Measurements from ENCODE around the gene PRR5L. TPM values are rescaled to one million over a fixed set of nuclear protein-coding genes. Genes with fewer than 3 reads are reported as not detected.

PRR5L gene
- total RNA-seq, 2 donors from 2014 or later, result 6.4 to 12.2 TPM

DNA sequence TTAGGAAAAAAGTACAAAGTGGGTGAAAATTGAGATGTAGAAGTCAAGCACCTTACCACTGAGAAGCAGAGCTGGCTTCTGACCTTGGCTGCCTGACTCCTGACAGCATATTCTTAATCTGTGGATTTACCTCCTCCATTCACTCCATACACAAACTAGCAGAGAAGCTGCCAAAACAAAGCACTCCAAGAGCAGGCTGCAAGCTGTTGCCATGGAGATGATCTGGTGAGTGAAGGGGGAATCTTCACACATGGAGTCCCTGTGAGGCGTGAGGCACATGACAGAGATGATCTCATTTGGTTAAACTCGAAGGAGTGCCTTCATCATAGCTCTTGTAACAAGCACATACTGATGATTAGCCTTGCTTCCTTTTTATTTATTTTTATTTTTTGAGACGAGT lies 23.0 kb upstream of the PRR5L start:
- intact Hi-C loops (cut with DNase I), result no loop called here
- DNase-seq (ENCODE audit: low spot score), result no peak

DNA sequence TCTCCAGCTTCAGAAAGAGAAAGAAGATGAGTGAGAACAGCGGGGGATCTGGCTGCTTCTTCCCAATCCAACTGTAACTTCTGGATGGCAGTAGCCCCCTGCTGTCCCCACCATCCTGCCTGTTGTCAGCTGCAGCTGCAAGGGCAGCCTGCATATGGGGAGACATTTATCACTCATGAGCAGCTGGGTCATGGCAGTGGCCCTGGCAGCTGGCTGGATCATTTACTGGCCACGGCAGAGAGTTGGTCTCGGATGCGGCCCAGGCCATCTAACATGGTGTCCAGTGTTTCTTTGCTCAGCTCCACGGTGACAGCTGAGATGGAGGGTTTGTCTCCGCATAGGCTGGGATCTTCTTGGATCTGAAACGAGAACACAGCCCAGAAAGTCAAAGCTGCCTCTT lies 21.7 kb upstream of the PRR5L start:
- intact Hi-C loops (cut with DNase I), result no loop called here
- DNase-seq (ENCODE audit: low spot score), result no peak

GRCh38 chr11:36278531-36279282 lies 17.4 kb upstream of the PRR5L start:
- intact Hi-C loops (cut with DNase I), result no loop called here
- DNase-seq (ENCODE audit: low spot score), result no peak

GRCh38 chr11:36280531-36280930 lies 15.6 kb upstream of the PRR5L start:
- DNase-seq (ENCODE audit: low spot score), result no peak
- intact Hi-C loops (cut with DNase I), result no loop called here

DNA sequence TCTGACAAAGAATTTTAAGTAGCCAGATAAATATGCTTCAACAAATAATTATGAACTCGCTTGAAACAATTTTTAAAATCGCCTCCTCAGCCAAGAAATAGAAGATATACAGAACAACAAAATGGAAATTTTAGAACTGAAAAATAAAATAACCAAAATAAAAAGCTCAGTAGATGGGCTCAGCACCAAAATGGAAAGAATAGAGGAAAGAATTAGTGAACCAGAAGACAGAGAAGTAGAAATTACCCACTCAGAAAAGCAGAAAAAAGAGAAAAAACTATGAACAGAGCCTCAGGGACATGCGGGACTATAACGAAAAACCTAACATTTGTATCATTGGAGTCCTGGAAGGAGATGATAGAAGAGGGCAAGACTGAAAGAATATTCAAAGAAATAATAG lies 14.2 kb upstream of the PRR5L start:
- intact Hi-C loops (cut with DNase I), result no loop called here
- no peak for DNase-seq (ENCODE audit: low spot score)

- no peak for DNase-seq (ENCODE audit: low spot score)
- intact Hi-C loops (cut with DNase I), result no loop called here
These were observed 13.2 kb upstream of the PRR5L start for GRCh38 chr11:36282926-36283325.

DNA sequence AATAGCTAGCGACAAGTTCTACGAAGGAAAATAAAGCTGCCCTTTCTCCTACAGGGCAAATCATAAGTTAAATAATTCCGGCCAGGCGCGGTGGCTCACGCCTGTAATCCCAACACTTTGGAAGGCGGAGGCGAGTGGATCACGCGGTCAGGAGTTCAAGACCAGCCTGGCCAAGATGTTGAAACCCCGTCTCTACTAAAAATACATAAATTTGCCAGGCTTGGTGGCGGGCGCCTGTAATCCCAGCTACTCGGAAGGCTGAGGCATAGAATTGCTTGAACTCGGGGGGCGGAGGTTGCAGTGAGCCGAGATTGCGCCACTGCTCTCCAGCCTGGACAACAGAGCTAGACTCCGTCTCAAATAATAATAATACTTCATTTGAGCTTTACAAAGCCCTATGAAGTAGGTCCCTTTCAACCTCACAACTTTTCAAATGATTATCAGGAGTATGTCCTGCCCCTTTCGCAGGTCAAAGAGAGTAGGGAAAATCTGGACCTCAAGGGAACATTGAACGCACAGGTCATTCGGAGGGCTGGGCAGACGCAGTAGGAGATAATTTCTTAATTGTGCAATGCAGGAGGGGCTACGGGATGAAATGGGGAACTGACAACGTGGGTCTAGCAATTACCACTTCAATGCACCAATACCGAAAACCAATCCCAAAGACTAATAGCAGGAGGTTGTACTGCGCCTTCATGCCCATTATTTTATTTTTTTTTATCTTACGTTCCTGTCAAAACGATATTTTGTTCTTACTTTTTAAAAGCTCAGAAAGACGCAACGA lies 7.5 kb upstream of the PRR5L start:
- no peak for DNase-seq (ENCODE audit: low spot score)
- intact Hi-C loops (cut with DNase I), result loop anchor here in 1 of 2 donors (5.0 kb wide), 1 partner anchor 204 kb away; no protein-coding TSS in a partner anchor

DNA sequence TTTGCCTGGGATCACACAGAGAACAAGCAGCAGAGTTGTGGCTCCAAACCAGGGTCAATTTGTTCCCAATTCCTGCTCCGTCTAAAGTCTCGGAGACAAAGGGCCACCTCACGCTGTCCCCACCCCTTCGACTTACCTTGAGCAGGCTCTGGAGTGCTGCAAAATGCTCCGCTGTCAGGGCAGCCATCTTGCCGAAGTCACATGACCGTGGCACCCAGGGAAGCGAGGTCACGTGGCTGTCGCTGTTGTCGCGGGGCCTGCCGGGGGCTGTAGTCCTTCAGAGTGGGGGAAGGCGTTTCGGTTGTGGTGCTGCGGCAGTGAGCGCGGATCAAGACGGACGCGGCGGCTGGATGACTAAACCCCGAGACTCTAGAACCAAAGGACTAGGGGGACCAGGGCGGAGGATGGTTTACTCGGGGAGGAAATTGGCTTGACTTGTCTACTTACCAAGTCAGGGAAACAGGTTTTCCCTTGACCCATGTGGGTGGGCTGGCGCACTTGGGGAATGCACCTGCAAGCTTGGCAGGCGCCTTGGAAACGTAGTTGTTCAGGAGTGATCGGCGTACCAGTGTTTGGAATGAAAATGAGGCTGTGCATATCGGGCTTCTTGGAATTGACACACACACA lies 6.7 kb upstream of the PRR5L start, which contains the start of gene COMMD9:
TSS of gene COMMD9 (minus strand) at position 199 of the 627 bp plus-strand sequence. CDS start at position 187, 12 bp downstream.
- intact Hi-C loops (cut with DNase I), result loop anchor here in 1 of 2 donors (5.0 kb wide), 1 partner anchor 203 kb away; no protein-coding TSS in a partner anchor

GRCh38 chr11:36292311-36292722 lies 3.8 kb upstream of the PRR5L start:
- no peak for DNase-seq (ENCODE audit: low spot score)
- intact Hi-C loops (cut with DNase I), result loop anchor here in 1 of 2 donors (10.0 kb wide), 1 partner anchor 182 kb away; no protein-coding TSS in a partner anchor

More for the DNA sequence above, 6.7 kb upstream of the PRR5L start, which contains the start of gene COMMD9:
- DNase-seq (ENCODE audit: low spot score), result peak; percentile 98

DNA sequence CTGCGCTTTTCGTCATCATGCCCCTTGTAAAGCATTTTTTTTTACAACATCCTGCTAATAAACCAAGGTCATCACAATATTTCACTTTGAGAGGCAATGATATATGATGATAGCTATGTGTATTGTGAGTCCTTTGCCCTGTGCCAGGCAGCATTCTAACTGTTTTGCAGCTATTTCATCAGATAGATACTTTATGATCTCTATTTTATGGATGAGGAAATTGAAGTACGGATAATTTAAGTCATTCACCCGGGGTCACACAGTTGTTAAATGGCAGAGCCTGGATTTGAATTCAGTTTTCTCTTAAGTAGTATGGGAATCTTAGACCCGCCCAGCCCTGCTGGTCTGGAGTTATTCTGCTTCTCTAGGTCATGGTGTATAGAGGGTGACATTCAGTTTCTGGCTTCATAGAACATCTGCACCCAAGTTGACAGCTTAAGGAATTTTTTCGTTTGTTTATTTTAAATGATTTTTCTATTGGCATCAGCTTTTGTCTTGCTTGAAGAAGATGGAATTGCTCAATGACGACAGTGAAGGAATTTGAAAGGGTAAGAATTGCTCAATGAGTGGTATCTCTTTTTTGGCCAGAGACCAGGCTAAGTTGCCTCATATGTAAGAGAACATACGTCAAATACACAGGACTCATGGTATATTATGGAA lies 926 bp downstream of the PRR5L start:
- no peak for DNase-seq (ENCODE audit: low spot score)
- intact Hi-C loops (cut with DNase I), result loop anchor here in 1 of 2 donors (10.0 kb wide), 1 partner anchor 178 kb away; no protein-coding TSS in a partner anchor

DNA sequence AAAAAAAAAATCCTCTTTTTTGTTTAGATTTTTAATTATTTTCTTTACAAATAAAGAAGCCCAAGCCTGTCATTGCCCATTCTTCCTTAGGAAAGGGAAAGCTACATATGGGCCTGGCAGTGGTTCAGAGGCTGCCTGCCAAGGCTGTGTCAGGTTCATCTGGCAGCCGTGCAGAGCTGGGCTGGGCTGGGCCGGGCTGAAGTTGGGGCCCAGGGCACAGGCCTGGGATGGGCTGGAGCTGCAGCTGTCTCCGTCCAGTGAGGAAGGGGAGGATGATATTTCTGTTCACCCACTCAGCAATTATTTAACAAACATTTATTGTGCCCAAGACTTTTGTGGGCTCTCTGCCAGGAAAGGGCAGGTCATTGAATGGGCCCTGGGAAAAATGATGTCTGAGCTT lies 4.6 kb downstream of the PRR5L start:
- DNase-seq (ENCODE audit: low spot score), result no peak
- intact Hi-C loops (cut with DNase I), result no loop called here

GRCh38 chr11:36304351-36304750 lies 8.3 kb downstream of the PRR5L start:
- DNase-seq (ENCODE audit: low spot score), result no peak
- intact Hi-C loops (cut with DNase I), result no loop called here

DNA sequence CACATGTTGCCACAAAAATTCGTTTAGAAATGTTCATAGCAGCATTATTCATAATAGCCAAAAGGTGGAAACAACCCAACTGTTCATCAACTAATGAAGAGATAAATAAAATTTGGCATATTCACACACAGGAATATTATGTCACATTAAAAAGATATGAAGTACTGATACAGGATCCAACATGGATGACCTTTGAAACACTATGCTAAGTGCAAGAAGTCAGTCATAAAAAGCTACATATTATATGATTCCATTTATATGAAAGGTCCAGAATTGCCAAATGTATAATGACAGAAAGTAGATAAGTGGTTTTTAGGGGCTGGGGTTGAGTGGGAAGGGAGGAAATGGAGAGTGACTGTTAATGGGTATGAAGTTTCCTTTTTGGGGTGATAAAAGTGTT lies 9.0 kb downstream of the PRR5L start:
- DNase-seq (ENCODE audit: low spot score), result no peak
- intact Hi-C loops (cut with DNase I), result no loop called here

DNA sequence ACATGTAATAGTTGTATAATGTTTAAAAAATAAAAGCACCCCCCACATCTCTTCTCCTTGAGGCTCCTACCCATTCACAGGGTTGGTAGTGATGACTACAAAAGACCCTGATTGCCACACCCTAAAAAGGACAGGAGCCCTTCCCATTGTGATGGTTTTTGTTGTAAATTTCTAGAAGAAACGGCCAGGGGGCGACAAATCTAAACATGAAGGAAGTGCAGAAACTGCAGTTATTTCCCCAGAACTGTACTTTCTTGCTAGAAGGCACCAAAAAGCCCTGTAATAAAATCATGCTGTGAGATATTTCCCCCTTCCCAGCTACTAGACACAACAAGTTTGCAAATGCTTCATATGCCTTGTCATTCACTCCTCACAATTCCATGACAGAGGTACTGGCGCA lies 10.8 kb downstream of the PRR5L start:
- intact Hi-C loops (cut with DNase I), result no loop called here
- DNase-seq (ENCODE audit: low spot score), result no peak

DNA sequence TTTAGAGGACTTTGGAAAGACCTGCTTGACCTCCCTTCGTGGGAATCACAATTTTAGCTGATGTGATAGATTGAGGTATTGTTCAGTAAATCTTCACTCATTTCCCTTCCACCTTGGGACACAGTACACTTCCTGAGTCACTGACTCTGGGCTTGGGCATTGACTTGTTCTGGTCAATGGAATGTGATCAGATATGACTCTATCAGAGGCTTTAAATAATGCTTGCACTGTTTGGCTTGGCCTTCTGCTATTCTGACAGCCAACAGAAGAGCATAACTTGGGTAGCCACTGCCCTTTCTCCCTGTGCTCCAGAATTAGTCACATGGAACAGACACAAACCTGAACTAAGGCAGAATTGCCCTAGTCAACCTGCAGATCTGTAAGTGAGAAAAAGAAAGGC lies 12.5 kb downstream of the PRR5L start:
- DNase-seq (ENCODE audit: low spot score), result no peak
- intact Hi-C loops (cut with DNase I), result no loop called here

GRCh38 chr11:36309779-36310178 lies 13.7 kb downstream of the PRR5L start:
- intact Hi-C loops (cut with DNase I), result no loop called here
- no peak for DNase-seq (ENCODE audit: low spot score)

DNA sequence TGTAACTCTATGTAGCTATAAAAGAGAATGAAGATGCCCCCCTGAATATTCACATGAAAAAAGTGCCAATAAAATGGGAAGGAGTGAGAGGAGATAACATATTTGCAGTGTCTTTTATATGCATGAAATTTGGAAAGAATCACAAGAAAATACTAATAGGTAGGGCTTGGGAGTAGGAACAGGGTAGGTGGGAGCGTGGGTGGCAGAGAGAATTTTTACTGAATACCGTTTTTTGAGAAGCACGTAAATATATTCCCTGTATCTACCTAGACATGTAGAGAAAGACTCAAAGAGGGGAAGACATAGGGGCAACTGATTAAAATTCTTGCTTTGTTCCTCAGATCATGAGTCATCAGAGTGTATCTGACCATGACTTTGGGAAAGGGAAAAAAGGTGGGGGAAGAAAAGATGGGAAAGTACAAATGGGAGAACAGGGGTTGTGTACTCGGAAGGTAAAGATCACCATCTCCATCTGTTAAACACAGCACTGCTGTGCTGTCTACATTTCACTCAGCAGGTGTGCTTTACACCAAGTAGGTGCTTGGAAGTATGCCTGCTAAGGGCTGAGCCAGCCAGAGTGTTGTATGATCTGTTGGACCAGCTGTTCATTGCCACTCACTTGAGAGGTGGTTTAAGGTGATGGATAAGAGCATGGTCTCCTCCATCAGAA lies 16.0 kb downstream of the PRR5L start:
- DNase-seq (ENCODE audit: low spot score), result no peak
- intact Hi-C loops (cut with DNase I), result no loop called here

- DNase-seq (ENCODE audit: low spot score), result no peak
- intact Hi-C loops (cut with DNase I), result no loop called here
These were observed 16.8 kb downstream of the PRR5L start for GRCh38 chr11:36312611-36313472.

Data from posterior vena cava (tissue), 2 donors.